ENCODE data around the gene ZNF326.

GRCh38 chr1:90074970-90075391 is 80.1 kb downstream of the ZNF326 start:
- TF ChIP-seq TAF1 (IDR thresholded peaks at IDR 0.05; ENCODE audit: low read depth, low read length) (no peak), TBP (IDR thresholded peaks at IDR 0.05; ENCODE audit: low read depth, low read length) (no peak), SP1 (IDR thresholded peaks at IDR 0.05; ENCODE audit: low read depth, low read length) (no peak)

Measured in H1 (cell line).